ENCODE data around the gene TBC1D22A. TPM values are rescaled to one million over a fixed set of nuclear protein-coding genes. Genes with fewer than 3 reads are reported as not detected.
A peak's percentile ranks its signal among the peaks of the same experiment; 100 is the strongest.
"Not testable (repeated sequence)": the region's sequence is repeated elsewhere in the genome, so short reads cannot be mapped to it uniquely, and the experiment has no call there.

The TBC1D22A gene
- total and polyA plus RNA-seq, 4 experiments from 2014 or later: 20.6 to 49.2 (median 36.7) TPM

DNA sequence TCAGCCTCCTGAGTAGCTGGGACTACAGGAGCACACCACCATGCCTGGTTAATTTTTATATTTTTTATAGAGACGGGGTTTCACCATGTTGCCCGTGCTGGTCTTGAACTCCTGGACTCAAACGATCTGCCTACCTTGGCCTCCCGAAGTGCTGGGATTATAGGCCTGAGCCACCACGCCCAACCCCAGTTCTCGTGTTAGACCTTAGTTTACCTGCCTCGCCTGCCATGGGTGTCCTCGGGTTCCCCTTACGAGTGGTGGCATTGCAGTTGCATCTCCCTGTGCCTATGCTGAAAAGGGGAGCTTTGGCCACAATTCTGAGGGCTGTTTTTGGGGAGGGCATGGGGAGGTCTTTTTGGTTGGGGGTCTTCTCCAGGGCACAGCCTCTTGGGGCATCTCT, 18.8 kb downstream of the TBC1D22A start:
- Mint-ChIP-seq H3K27me3 (no peaks in the 10 kb centered on the region), H3K4me3 (no peak overlapping the region), H3K36me3 (peaks cover 12% of the 10 kb centered on the region in 2 donors), H3K27ac (peak overlapping the region in 4 of 7 donors; percentile 29 to 78 (median 43)), H3K9me3 (no peaks in the 10 kb centered on the region), H3K4me1 (peaks cover 35 to 69% (median 50%) of the 10 kb centered on the region in 4 donors)
- Histone ChIP-seq H3K9me3 (ENCODE audit: control insufficient read depth in 1 of 2, low read length in 2 of 2) (no peaks in the 10 kb centered on the region), H3K27me3 (ENCODE audit: insufficient read depth, low read length) (no peaks in the 10 kb centered on the region), H3K4me3 (ENCODE audit: low read length in 2 of 2) (no peak overlapping the region), H3K27ac (ENCODE audit: low read depth, low read length) (no peak overlapping the region), H3K4me1 (ENCODE audit: insufficient read depth, low read length) (peaks cover 26% of the 10 kb centered on the region), H3K36me3 (ENCODE audit: insufficient read depth, low read length) (no peaks in the 10 kb centered on the region)
- CTCF ChIA-PET (ENCODE audit: partially characterized antibody): interaction anchor here (1.0 to 2.1 kb wide), 4 partner anchors 12 to 32 kb away, joined by 3 to 9 read pairs (median 6); no protein-coding TSS in a partner anchor
- POLR2A ChIA-PET (ENCODE audit: partially characterized antibody): interaction anchor here (1.4 kb wide), 1 partner anchor 11 kb away, joined by 3 read pairs; no protein-coding TSS in a partner anchor
- intact Hi-C loops (cut with micrococcal nuclease): no loop called here
- no peak for DNase-seq

DNA sequence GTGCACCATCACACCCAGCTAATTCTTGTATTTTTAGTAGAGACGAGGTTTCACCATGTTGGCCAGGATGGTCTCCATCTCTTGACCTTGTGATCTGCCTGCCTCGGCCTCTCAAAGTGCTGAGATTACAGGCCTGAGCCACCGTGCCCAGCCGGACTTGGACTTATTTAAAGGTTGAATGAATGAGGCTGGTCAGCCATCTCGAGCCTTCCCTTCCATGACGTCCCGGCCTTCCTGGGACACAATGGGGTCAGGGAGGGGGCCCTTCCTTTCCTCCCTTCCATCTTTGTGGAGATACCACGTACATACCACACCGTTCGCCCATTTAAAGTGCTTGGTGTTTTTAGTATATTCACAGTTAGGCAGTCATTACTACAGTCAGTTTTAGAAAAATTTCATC, 19.8 kb downstream of the TBC1D22A start:
- ChIA-PET POLR2A (ENCODE audit: partially characterized antibody) (interaction anchor here (0.9 kb wide), 1 partner anchor 13 kb away, joined by 3 read pairs; no protein-coding TSS in a partner anchor), CTCF (ENCODE audit: partially characterized antibody) (interaction anchor here (1.8 kb wide), 1 partner anchor 16 kb away, joined by 4 read pairs; no protein-coding TSS in a partner anchor)
- H3K4me1 ChIP-seq (ENCODE audit: insufficient read depth, low read length): peaks cover 18% of the 10 kb centered on the region
- H3K27me3 Mint-ChIP-seq; H3K27ac ChIP-seq (ENCODE audit: low read depth, low read length); H3K4me3 Mint-ChIP-seq; H3K27me3 ChIP-seq (ENCODE audit: insufficient read depth, low read length); H3K4me3 ChIP-seq (ENCODE audit: low read length in 2 of 2); H3K36me3 ChIP-seq (ENCODE audit: insufficient read depth, low read length); H3K9me3 Mint-ChIP-seq; DNase-seq; intact Hi-C loops (cut with micrococcal nuclease); H3K9me3 ChIP-seq (ENCODE audit: control insufficient read depth in 1 of 2, low read length in 2 of 2): not testable (repeated sequence)
- Mint-ChIP-seq H3K36me3 (peaks cover 8 to 15% of the 10 kb centered on the region in 2 donors), H3K27ac (peak overlapping the region in 3 of 7 donors; percentile 21 to 72 (median 66)), H3K4me1 (peaks cover 26 to 66% (median 43%) of the 10 kb centered on the region in 4 donors)

GRCh38 chr22:46783721-46784120, 21.3 kb downstream of the TBC1D22A start:
- no peak for DNase-seq
- H3K27ac ChIP-seq (ENCODE audit: low read depth, low read length): no peak overlapping the region
- Mint-ChIP-seq H3K4me1 (peaks cover 26 to 64% (median 42%) of the 10 kb centered on the region in 4 donors), H3K27ac (peak overlapping the region in 5 of 7 donors; percentile 19 to 55 (median 38)), H3K27me3 (no peaks in the 10 kb centered on the region), H3K4me3 (no peak overlapping the region), H3K36me3 (peaks cover 10 to 18% of the 10 kb centered on the region in 2 donors), H3K9me3 (no peaks in the 10 kb centered on the region)
- CTCF ChIA-PET (ENCODE audit: partially characterized antibody): interaction anchor here (0.7 to 1.8 kb wide), 3 partner anchors 15 to 220 kb away, joined by 3 to 4 read pairs (median 3); no protein-coding TSS in a partner anchor
- POLR2A ChIA-PET (ENCODE audit: partially characterized antibody): interaction anchor here (0.9 to 2.1 kb wide), 2 partner anchors 9 to 21 kb away, joined by 4 to 10 read pairs; partner anchors contain the start of gene TBC1D22A
- H3K27me3 ChIP-seq (ENCODE audit: insufficient read depth, low read length): no peaks in the 10 kb centered on the region
- peaks cover 16% of the 10 kb centered on the region for H3K4me1 ChIP-seq (ENCODE audit: insufficient read depth, low read length)
- no peaks in the 10 kb centered on the region for H3K36me3 ChIP-seq (ENCODE audit: insufficient read depth, low read length)
- H3K4me3 ChIP-seq (ENCODE audit: low read length in 2 of 2): no peak overlapping the region
- H3K9me3 ChIP-seq (ENCODE audit: control insufficient read depth in 1 of 2, low read length in 2 of 2): no peaks in the 10 kb centered on the region
- intact Hi-C loops (cut with micrococcal nuclease): no loop called here

DNA sequence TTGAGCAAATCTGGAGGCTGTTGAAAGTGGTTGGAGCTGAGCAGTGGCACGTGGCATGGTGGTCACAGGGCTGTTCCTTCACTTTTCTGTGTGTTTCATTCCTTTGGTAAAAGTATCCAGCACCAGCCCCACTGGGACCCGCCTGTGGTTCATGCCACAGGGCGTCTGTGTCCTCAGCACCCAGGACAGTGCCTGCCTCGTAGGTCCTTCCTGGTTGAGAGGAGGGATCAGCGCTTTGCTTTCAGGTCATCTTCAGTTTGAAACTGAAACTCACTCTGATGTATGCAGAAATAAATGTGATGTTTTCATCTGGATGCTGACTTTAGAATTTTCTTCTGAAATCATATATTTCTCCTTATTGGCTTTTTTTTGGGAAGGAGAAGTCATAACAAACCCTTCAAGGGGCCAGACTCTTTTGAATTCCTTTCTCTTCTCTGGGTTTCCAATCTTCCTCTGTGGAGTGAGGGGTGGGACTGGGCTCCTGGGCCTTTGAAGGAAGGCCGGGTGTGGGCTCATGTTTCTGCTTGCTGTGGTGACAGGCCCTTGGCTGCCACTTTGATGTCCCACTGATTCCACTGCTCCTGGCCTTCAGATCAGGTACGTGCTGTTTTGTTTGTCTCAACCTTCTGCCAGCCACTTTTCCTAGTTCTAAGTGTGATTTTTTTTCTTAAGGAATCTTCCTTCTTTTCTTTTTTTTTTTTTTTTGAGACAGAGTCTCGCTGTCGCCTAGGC, 26.2 kb downstream of the TBC1D22A start:
- Histone ChIP-seq H3K4me3 (ENCODE audit: low read length in 2 of 2) (no peak overlapping the region), H3K36me3 (ENCODE audit: insufficient read depth, low read length) (peaks cover 10% of the 10 kb centered on the region), H3K27me3 (ENCODE audit: insufficient read depth, low read length) (no peaks in the 10 kb centered on the region), H3K4me1 (ENCODE audit: insufficient read depth, low read length) (peaks cover 56% of the 10 kb centered on the region), H3K27ac (ENCODE audit: low read depth, low read length) (peak overlapping the region; percentile 20), H3K9me3 (ENCODE audit: control insufficient read depth in 1 of 2, low read length in 2 of 2) (no peaks in the 10 kb centered on the region)
- Mint-ChIP-seq H3K36me3 (peaks cover 7 to 19% of the 10 kb centered on the region in 2 donors), H3K27me3 (no peaks in the 10 kb centered on the region), H3K27ac (peak overlapping the region; percentile 91 to 100 (median 94)), H3K9me3 (no peaks in the 10 kb centered on the region), H3K4me3 (peak overlapping the region; percentile 6 to 80 (median 40)), H3K4me1 (peaks cover 38 to 70% (median 54%) of the 10 kb centered on the region in 4 donors)
- CTCF ChIA-PET (ENCODE audit: partially characterized antibody): interaction anchor here (1.0 to 2.1 kb wide), 4 partner anchors 11 to 30 kb away, joined by 3 to 7 read pairs (median 5); no protein-coding TSS in a partner anchor
- intact Hi-C loops (cut with micrococcal nuclease): no loop called here
- POLR2A ChIA-PET (ENCODE audit: partially characterized antibody): interaction anchor here (1.1 to 2.6 kb wide), 3 partner anchors 14 to 26 kb away, joined by 4 to 16 read pairs (median 6); partner anchors contain the start of gene TBC1D22A
- peak in 3 of 5 donors; percentile 10 to 33 (median 16) for DNase-seq

DNA sequence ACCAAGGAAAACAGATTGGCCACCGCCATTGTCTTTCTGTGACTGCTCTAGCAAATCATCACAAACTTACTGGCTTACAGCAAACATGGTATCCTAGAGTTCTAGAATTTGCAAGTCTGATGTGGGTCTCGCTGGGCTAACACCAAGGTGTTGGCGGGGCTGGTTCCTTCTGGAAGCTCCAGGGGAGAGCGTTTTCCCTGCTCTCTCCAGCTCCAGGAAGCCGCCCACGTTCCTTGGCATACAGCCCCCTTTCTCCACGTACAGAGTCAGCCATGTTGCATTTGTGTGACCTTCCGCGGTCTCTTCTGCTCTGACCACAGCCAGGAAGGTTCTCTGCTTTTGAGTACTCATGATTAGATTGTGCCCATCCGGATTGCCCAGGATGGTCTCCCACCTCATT, 27.5 kb downstream of the TBC1D22A start:
- no peak for DNase-seq
- no peak overlapping the region for H3K4me3 ChIP-seq (ENCODE audit: low read length in 2 of 2)
- CTCF ChIA-PET (ENCODE audit: partially characterized antibody): interaction anchor here (6.0 to 6.7 kb wide), 2 partner anchors 14 to 31 kb away, joined by 56 to 74 read pairs; no protein-coding TSS in a partner anchor
- Mint-ChIP-seq H3K27ac (peak overlapping the region; percentile 99 to 100 (median 100)), H3K4me1 (peaks cover 38 to 66% (median 50%) of the 10 kb centered on the region in 4 donors), H3K9me3 (no peaks in the 10 kb centered on the region), H3K36me3 (peaks cover 8 to 29% of the 10 kb centered on the region in 2 donors), H3K4me3 (peak overlapping the region in 6 of 8 donors; percentile 36 to 85 (median 62)), H3K27me3 (no peaks in the 10 kb centered on the region)
- intact Hi-C loops (cut with micrococcal nuclease): loop anchor here (2.0 kb wide), 1 partner anchor 15 kb away; no protein-coding TSS in a partner anchor
- H3K27me3 ChIP-seq (ENCODE audit: insufficient read depth, low read length): no peaks in the 10 kb centered on the region
- POLR2A ChIA-PET (ENCODE audit: partially characterized antibody): interaction anchor here (1.0 to 5.2 kb wide), 9 partner anchors 10 to 176 kb away, joined by 3 to 90 read pairs (median 11); partner anchors contain the start of gene TBC1D22A
- peak overlapping the region; percentile 87 for H3K27ac ChIP-seq (ENCODE audit: low read depth, low read length)
- peaks cover 56% of the 10 kb centered on the region for H3K4me1 ChIP-seq (ENCODE audit: insufficient read depth, low read length)
- no peaks in the 10 kb centered on the region for H3K9me3 ChIP-seq (ENCODE audit: control insufficient read depth in 1 of 2, low read length in 2 of 2)
- H3K36me3 ChIP-seq (ENCODE audit: insufficient read depth, low read length): peaks cover 24% of the 10 kb centered on the region

- intact Hi-C loops (cut with micrococcal nuclease): loop anchor here (1.0 to 2.0 kb wide), 4 partner anchors 16 to 56 kb away; partner anchors contain the start of gene TBC1D22A
- peak overlapping the region; percentile 99 to 100 (median 100) for H3K27ac Mint-ChIP-seq
- Histone ChIP-seq H3K36me3 (ENCODE audit: insufficient read depth, low read length) (peaks cover 32% of the 10 kb centered on the region), H3K4me1 (ENCODE audit: insufficient read depth, low read length) (peaks cover 56% of the 10 kb centered on the region), H3K27ac (ENCODE audit: low read depth, low read length) (peak overlapping the region; percentile 87), H3K4me3 (ENCODE audit: low read length in 2 of 2) (peak overlapping the region in 1 of 2 donors; percentile 45), H3K9me3 (ENCODE audit: control insufficient read depth in 1 of 2, low read length in 2 of 2) (no peaks in the 10 kb centered on the region), H3K27me3 (ENCODE audit: insufficient read depth, low read length) (no peaks in the 10 kb centered on the region)
- H3K27me3 Mint-ChIP-seq: no peaks in the 10 kb centered on the region
- H3K4me1 Mint-ChIP-seq: peaks cover 33 to 61% (median 43%) of the 10 kb centered on the region in 4 donors
- H3K36me3 Mint-ChIP-seq: peaks cover 13 to 35% of the 10 kb centered on the region in 2 donors
- peak; percentile 83 to 96 (median 87) for DNase-seq
- ChIA-PET CTCF (ENCODE audit: partially characterized antibody) (interaction anchor here (1.1 to 6.7 kb wide), 7 partner anchors 10 to 53 kb away, joined by 3 to 74 read pairs (median 5); partner anchors contain the start of gene TBC1D22A), POLR2A (ENCODE audit: partially characterized antibody) (interaction anchor here (0.6 to 5.2 kb wide), 15 partner anchors 8 to 177 kb away, joined by 3 to 90 read pairs (median 8); partner anchors contain the start of gene TBC1D22A)
- no peaks in the 10 kb centered on the region for H3K9me3 Mint-ChIP-seq
- peak overlapping the region; percentile 80 to 91 (median 86) for H3K4me3 Mint-ChIP-seq
These were observed 28.8 kb downstream of the TBC1D22A start for GRCh38 chr22:46791201-46791731.

Measured in CD4-positive, alpha-beta memory T cell (primary cell).